Left colon (tissue), 2 donors: ENCODE data around the gene MID1. TPM values are rescaled to one million over a fixed set of nuclear protein-coding genes. Genes with fewer than 3 reads are reported as not detected.

Experiments
- ATAC-seq: fragments of 200-7000 bp; cut with Tn5 transposase; one replicate; pipeline ENCODE4 v1.9.1; 2020; ENCODE audit warnings: mild to moderate bottlenecking, moderate library complexity
- DNase-seq, 2 donors: peaks; one replicate each; pipeline ENCODE4 v3.0.0-alpha.2; 2020
- intact Hi-C, 2 donors: fragments of 100-400 bp; cut with DNase I in 1 of 2; cut with micrococcal nuclease in 1 of 2; formaldehyde crosslinking; loops; one replicate each; pipeline versions ENCODE4 v1.11.2 to v1.14.0; 2022; cut with DNase I, micrococcal nuclease
- total RNA-seq, 2 donors: library from RNA; stranded (reverse); fragmentation: NEBNext Ultra II Directional; extraction: Animal tissue kit (Norgen Biotek cat#: 25700); gene quantifications; one replicate each; pipeline ENCODE4 v1.2.1, GENCODE V29; 2021
- donor health status: DM: no; HTN: no; CAD: no.
- donor health status: DM: yes; HTN: yes; CAD: no.

MID1 gene
- total RNA-seq, 2 donors from 2014 or later = 38.5 to 40.1 TPM

DNA sequence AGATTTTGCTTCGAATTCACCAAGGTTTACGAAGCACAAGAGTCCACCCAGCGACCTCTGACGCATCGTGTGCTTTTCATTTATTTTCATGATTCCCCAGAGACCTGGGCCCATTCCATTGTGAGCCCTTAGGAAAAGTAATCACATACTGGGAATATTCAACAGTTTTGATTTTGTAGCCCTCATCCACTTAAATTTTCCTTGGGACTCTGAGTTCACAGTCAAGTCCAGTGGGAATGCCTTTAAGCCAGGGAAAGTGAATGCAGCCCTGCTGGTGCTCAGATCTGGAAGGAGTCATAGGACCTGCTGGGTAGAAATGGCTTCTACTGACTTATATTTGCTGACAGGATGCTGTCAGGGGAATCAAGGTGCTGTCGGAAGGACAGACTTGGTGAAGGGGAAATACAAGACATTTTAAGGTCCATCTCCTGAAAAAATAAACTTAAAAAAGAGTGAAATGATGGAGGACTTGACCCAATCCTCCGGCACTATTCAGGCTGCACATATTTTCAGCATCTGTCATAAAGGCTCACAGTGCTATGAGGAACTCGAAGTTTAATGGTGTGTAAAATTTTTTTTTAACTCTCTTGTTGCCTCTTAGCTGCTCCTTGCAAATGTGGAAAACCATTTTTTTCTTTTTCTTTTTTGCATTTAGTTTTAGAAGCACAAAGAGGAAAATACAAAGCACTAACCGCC is 204.9 kb downstream of the MID1 start:
- intact Hi-C loops = no loop called here
- DNase-seq = no peak
- no peak for ATAC-seq

DNA sequence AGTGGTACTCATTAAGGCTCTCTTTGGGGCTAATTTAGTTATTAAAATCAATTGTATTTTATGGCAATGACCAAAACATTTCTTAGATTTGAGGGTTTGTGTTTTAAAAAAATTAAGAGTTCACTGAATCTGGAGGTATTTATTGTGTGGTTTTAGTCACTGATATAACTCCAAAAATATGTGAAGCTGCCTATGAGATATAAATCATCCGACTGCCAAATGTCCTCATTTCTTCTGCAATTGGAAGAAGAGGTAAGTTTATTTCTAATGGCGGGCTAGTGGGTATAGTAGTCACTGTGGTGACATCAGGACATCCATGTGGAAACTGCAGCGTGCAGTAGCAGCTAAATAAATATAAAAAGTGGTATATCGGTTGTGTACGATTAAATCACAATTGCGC is 205.5 kb downstream of the MID1 start:
- intact Hi-C loops = no loop called here
- ATAC-seq (no peak), DNase-seq (no peak)

DNA sequence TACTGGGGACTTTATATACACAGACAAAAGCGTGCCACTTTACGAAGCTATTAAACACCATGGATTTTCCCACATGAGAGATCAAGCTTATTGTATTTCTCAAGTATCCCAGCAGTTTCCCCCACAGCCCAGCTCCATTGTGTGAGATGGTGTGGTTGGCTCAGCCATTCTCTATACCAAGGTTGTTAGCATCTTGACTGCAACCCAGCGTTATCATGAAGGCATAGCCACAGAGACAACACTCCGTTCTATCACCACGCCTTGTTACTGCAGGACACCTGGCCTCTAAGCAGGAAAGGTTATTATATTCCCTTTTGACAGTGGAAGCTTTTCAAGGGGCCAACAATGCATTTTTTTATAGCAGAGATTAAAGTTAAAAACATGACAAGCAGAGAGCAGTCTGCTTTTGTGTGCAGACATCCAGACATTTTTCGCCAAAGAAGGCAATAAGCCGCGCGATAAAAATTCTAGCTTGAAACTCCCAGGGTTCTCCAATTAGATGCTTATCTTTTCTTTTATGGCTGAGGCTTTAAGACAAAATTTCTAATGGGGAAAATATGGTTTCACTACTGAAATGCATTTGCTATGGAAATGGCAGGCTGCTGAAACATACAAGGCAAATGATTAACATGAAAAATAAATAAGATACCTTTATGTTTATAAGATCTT is 206.1 kb downstream of the MID1 start:
- no peak for ATAC-seq
- intact Hi-C loops = no loop called here
- no peak for DNase-seq

DNA sequence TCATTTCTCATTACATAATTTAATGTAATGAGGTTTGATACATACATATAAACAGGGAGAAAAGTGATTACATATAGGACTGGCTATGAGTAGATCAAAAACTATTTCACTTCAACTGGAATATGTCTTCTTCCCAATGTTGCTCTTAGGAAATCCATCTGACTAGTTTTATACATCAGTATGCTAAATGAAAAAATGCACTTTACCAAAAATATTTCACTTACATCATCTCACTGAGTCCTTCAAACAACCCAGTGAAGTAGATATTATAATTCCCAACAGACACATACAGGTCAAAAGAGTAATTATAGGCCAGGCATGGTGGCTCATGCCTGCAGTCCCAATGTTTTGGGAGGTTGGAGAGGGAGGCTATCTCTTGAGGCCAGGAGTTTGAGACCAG is 215.9 kb downstream of the MID1 start:
- intact Hi-C loops = no loop called here
- no peak for DNase-seq
- ATAC-seq = no peak

DNA sequence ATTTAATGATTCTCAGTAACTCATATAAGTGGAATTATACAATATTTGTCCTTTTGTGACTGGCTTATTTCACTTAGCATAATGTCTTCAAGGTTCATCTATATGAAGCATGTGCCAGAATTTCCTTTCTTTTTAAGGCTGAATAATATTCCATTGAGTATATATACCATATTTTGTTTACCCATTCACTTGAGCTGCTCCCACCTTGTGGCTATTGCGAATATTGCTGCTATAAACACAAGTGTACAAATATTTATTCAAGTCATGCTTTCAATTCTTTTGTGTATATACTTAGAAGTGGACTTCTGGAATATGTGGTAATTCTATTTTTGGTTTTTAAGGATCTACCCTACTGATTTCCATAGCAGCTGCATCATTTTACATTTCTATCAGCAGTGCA is 219.1 kb downstream of the MID1 start:
- DNase-seq (no peak), ATAC-seq (no peak)
- intact Hi-C loops = no loop called here

DNA sequence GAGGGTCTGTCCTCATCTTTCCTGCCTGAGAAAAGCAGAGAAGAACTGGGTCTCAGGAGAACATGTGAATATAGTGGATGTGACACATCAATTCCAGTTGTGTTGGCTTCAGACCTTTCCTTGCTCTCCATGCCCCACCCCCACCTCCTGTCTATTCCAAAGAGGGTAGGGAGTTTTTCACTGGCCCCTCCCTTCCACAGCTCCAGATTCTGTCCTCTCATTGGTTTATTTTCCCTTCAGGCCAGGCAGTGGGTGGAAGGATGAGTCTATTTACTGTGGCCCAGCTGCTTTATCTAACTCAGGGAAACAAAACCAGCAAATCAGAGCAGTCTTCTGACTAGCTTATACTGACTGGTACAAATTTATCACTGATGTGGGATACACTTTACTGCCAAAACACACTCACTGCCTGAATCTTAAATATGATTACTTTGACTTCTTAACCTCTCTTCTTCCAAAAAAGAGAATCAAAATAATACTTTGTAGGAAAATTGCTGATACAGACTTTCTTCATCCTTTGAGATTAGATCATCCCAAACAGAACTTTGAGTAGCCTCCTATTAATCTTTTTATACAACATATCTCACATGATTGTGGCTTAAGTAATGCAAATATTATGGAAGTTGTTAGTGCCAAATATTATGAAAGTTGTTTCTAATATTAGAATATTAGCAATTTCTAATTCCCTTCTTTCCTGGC is 221.2 kb downstream of the MID1 start:
- DNase-seq (no peak), ATAC-seq (no peak)
- intact Hi-C loops = no loop called here

DNA sequence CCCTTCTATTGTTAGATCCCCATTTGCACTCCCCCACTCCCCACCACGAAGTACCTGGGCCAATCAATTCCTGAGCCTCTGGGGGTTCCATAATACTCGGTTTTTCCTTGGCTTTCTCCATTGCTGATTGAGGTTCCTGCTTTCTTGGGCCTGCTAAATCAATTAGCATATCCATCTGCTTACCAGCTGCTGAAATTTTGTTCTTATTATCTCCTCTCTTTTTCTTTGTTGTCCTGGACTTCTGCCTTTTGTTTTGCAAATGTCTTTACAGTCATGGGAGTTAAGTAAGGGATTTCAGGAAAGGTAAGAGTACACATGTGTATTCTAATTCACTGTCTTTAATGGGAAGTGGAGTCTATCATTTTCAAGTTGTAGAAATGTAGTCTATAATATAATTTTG is 222.2 kb downstream of the MID1 start:
- intact Hi-C loops = no loop called here

DNA sequence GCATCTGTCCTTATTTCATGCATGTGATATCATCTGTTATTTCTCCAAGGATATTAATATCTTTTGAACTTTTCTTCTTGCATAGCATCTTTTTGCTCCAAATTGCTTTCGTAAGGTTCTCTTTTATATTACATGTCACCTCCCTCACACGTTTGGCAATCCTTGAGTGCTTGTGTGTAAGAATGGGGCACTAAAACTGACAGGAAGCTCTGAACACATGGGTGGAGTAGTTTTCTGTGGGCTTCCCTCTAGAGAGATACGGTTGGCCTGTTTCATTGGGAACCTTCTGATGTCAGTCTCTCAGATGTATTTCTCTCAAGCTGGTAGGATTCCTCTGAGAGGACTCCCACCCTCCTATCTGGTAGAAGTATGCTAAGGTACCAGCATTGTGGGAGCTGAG is 223.0 kb downstream of the MID1 start:
- intact Hi-C loops = no loop called here
- DNase-seq = no peak

More for the DNA sequence above, 222.2 kb downstream of the MID1 start:
- ATAC-seq = no peak
- DNase-seq = no peak

DNA sequence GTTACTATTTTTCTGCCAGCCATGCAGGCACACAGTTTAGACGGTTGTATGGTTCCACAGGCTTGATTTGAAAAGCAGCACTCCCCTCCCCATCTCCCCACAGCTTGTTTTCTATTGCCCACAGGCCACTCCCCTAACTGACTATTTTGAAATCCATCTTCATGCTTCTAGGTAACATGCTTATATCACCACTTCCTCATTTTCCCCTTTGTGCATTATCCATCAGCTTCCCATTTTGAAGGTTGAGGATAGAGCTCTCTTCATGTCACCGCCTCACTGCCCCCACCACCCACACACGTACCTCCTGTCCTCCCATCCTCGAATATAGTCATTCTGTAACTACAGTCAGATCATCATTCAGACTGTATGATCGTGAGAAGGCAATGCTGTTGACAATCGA is 224.7 kb downstream of the MID1 start:
- intact Hi-C loops = no loop called here
- no peak for ATAC-seq
- DNase-seq = no peak

More for the DNA sequence above, 223.0 kb downstream of the MID1 start:
- no peak for ATAC-seq
